Measurements from ENCODE around the gene COL15A1. TPM values are rescaled to one million over a fixed set of nuclear protein-coding genes. Genes with fewer than 3 reads are reported as not detected.
A peak's percentile ranks its signal among the peaks of the same experiment; 100 is the strongest.

The COL15A1 gene
- total RNA-seq, 2 donors from 2014 or later, result 6.0 to 16.0 TPM

GRCh38 chr9:98992885-98993569, 49.3 kb downstream of the COL15A1 start:
- no peak overlapping the region for H3K27ac ChIP-seq
- no peaks in the 10 kb centered on the region for H3K27me3 ChIP-seq
- no peak for TF ChIP-seq CTCF (IDR thresholded peaks at IDR 0.05)
- DNase-seq, result no peak
- H3K36me3 ChIP-seq, result no peaks in the 10 kb centered on the region
- no peak overlapping the region for H3K9ac ChIP-seq (ENCODE audit: low read depth in 2 of 2, low read length in 2 of 2)
- H3K4me1 ChIP-seq, result no peaks in the 10 kb centered on the region
- no peaks in the 10 kb centered on the region for H3K9me3 ChIP-seq
- intact Hi-C loops (cut with DNase I), result no loop called here
- no peak overlapping the region for H3K4me3 ChIP-seq

GRCh38 chr9:98993570-98993945, 49.9 kb downstream of the COL15A1 start:
- Histone ChIP-seq H3K27ac (no peak overlapping the region), H3K9ac (ENCODE audit: low read depth in 2 of 2, low read length in 2 of 2) (no peak overlapping the region), H3K36me3 (no peaks in the 10 kb centered on the region), H3K9me3 (no peaks in the 10 kb centered on the region), H3K4me3 (no peak overlapping the region), H3K27me3 (no peaks in the 10 kb centered on the region), H3K4me1 (no peaks in the 10 kb centered on the region)
- TF ChIP-seq CTCF (IDR thresholded peaks at IDR 0.05), result no peak
- intact Hi-C loops (cut with DNase I), result no loop called here
- DNase-seq, result peak; percentile 49

- Histone ChIP-seq H3K27me3 (no peaks in the 10 kb centered on the region), H3K4me1 (no peaks in the 10 kb centered on the region), H3K9ac (ENCODE audit: low read depth in 2 of 2, low read length in 2 of 2) (no peak overlapping the region), H3K4me3 (no peak overlapping the region), H3K36me3 (no peaks in the 10 kb centered on the region), H3K9me3 (no peaks in the 10 kb centered on the region), H3K27ac (no peak overlapping the region)
- no peak for TF ChIP-seq CTCF (IDR thresholded peaks at IDR 0.05)
- no peak for DNase-seq
- intact Hi-C loops (cut with DNase I), result loop anchor here (5.0 kb wide), 1 partner anchor 137 kb away; no protein-coding TSS in a partner anchor
These were observed 50.7 kb downstream of the COL15A1 start for GRCh38 chr9:98994172-98995058.

- Histone ChIP-seq H3K9ac (ENCODE audit: low read depth in 2 of 2, low read length in 2 of 2) (no peak overlapping the region), H3K4me1 (no peaks in the 10 kb centered on the region), H3K27me3 (no peaks in the 10 kb centered on the region), H3K9me3 (no peaks in the 10 kb centered on the region), H3K36me3 (no peaks in the 10 kb centered on the region), H3K4me3 (no peak overlapping the region), H3K27ac (no peak overlapping the region)
- intact Hi-C loops (cut with DNase I), result loop anchor here (5.0 kb wide), 1 partner anchor 138 kb away; no protein-coding TSS in a partner anchor
- DNase-seq, result no peak
- TF ChIP-seq CTCF (IDR thresholded peaks at IDR 0.05), result no peak
These were observed 51.5 kb downstream of the COL15A1 start for GRCh38 chr9:98995059-98995671.

- Histone ChIP-seq H3K27ac (no peak overlapping the region), H3K9ac (ENCODE audit: low read depth in 2 of 2, low read length in 2 of 2) (no peak overlapping the region), H3K36me3 (no peaks in the 10 kb centered on the region), H3K27me3 (no peaks in the 10 kb centered on the region), H3K4me3 (no peak overlapping the region), H3K9me3 (no peaks in the 10 kb centered on the region), H3K4me1 (no peaks in the 10 kb centered on the region)
- no peak for DNase-seq
- intact Hi-C loops (cut with DNase I), result loop anchor here (5.0 kb wide), 1 partner anchor 139 kb away; no protein-coding TSS in a partner anchor
- TF ChIP-seq CTCF (IDR thresholded peaks at IDR 0.05), result no peak
These were observed 52.3 kb downstream of the COL15A1 start for GRCh38 chr9:98995971-98996504.

Measured in colonic mucosa (tissue), 4 donors.